Liver (tissue), 9 donors: ENCODE data around the gene MAN2C1. TPM values are rescaled to one million over a fixed set of nuclear protein-coding genes. Genes with fewer than 3 reads are reported as not detected.
"Not testable (repeated sequence)": the region's sequence is repeated elsewhere in the genome, so short reads cannot be mapped to it uniquely, and the experiment has no call there.

Experiments used
- DNase-seq: peaks from one replicate; pipeline ENCODE4 v3.0.0-alpha.2; 2017; ENCODE audit warnings: low spot score
- H3K27ac ChIP-seq, 2 donors: one replicate each; pipeline ENCODE4 v1.7.0; 2013; ENCODE audit warnings: inconsistent platforms in 2 of 2, low read length in 2 of 2, control low read depth in 1 of 2, low read depth in 1 of 2, mild to moderate bottlenecking in 1 of 2
- H3K27me3 ChIP-seq, 4 donors: one replicate each; pipeline versions ENCODE4 v1.6.1 to v1.7.0; 2013; ENCODE audit warnings: low read length in 3 of 4, inconsistent platforms in 1 of 4, mild to moderate bottlenecking in 1 of 4, moderate library complexity in 1 of 4; ENCODE audit not compliant: control insufficient read depth in 4 of 4, insufficient read depth in 4 of 4
- H3K36me3 ChIP-seq, 4 donors: one replicate each; pipeline versions ENCODE4 v1.6.1 to v1.7.0; 2013; ENCODE audit warnings: low read length in 3 of 4, mild to moderate bottlenecking in 3 of 4, low read depth in 1 of 4, moderate library complexity in 1 of 4; ENCODE audit not compliant: control insufficient read depth in 4 of 4, insufficient read depth in 3 of 4
- H3K4me1 ChIP-seq, 4 donors: one replicate each; pipeline versions ENCODE4 v1.6.1 to v1.7.0; 2013; ENCODE audit warnings: low read length in 3 of 4, mild to moderate bottlenecking in 3 of 4, moderate library complexity in 1 of 4; ENCODE audit not compliant: control insufficient read depth in 4 of 4, insufficient read depth in 4 of 4
- H3K4me3 ChIP-seq, 3 donors: one replicate each; pipeline versions ENCODE4 v1.6.1 to v1.7.0; 2013; ENCODE audit warnings: low read length in 3 of 3, control low read depth in 1 of 3, low read depth in 1 of 3, mild to moderate bottlenecking in 1 of 3
- H3K9ac ChIP-seq, 2 donors: one replicate each; pipeline ENCODE4 v1.7.0; 2013; ENCODE audit warnings: low read length in 2 of 2, mild to moderate bottlenecking in 2 of 2, moderate library complexity in 2 of 2, control low read depth in 1 of 2, low read depth in 1 of 2
- H3K9me3 ChIP-seq, 4 donors: one replicate each; pipeline versions ENCODE4 v1.6.1 to v1.7.0; 2013; ENCODE audit warnings: low read length in 3 of 4; ENCODE audit not compliant: control insufficient read depth in 4 of 4
- ATF3 ChIP-seq: IDR thresholded peaks from 2 replicates; pipeline ENCODE4 v1.6.1; 2016; ENCODE audit warnings: antibody characterized with exemption
- CTCF ChIP-seq: fragments of 150-350 bp; IDR thresholded peaks from 2 replicates; pipeline ENCODE4 v1.5.1; 2017; ENCODE audit warnings: improper control_type of control experiment, low read depth, low read length; ENCODE audit not compliant: missing input control
- EGR1 ChIP-seq, 2 donors: IDR thresholded peaks; 2 replicates each; pipeline ENCODE4 v1.6.1; 2016 to 2018; ENCODE audit warnings: antibody characterized with exemption in 2 of 2, low read depth in 2 of 2
- FOXA1 ChIP-seq: IDR thresholded peaks from 2 replicates; pipeline ENCODE4 v1.6.1; 2016; ENCODE audit warnings: antibody characterized with exemption
- FOXA2 ChIP-seq: IDR thresholded peaks from 2 replicates; pipeline ENCODE4 v1.6.1; 2016; ENCODE audit warnings: antibody characterized with exemption
- GABPA ChIP-seq, 2 donors: IDR thresholded peaks in 1 of 2; conservative IDR thresholded peaks in 1 of 2; 2 replicates each; pipeline ENCODE4 v1.6.1; 2016; ENCODE audit warnings: antibody characterized with exemption in 2 of 2, mild to moderate bottlenecking in 1 of 2, moderate library complexity in 1 of 2
- HNF4A ChIP-seq, 2 donors: conservative IDR thresholded peaks; 2 replicates each; pipeline ENCODE4 v1.6.1; 2016; ENCODE audit warnings: antibody characterized with exemption in 2 of 2, mild to moderate bottlenecking in 2 of 2
- HNF4G ChIP-seq: IDR thresholded peaks from 2 replicates; pipeline ENCODE4 v1.6.1; 2016; ENCODE audit warnings: antibody characterized with exemption
- JUND ChIP-seq, 2 donors: IDR thresholded peaks; 2 replicates each; pipeline ENCODE4 v1.6.1; 2016; ENCODE audit warnings: antibody characterized with exemption in 2 of 2
- MAX ChIP-seq: IDR thresholded peaks from 2 replicates; pipeline ENCODE4 v1.6.1; 2016; ENCODE audit warnings: antibody characterized with exemption
- NR2F2 ChIP-seq: IDR thresholded peaks from 2 replicates; pipeline ENCODE4 v1.6.1; 2016; ENCODE audit warnings: antibody characterized with exemption
- RAD21 ChIP-seq, 2 donors: IDR thresholded peaks; 2 replicates each; pipeline ENCODE4 v1.6.1; 2016; ENCODE audit warnings: antibody characterized with exemption in 2 of 2, mild to moderate bottlenecking in 2 of 2
- REST ChIP-seq: IDR thresholded peaks from 2 replicates; pipeline ENCODE4 v1.6.1; 2016; ENCODE audit warnings: antibody characterized with exemption, mild to moderate bottlenecking
- RXRA ChIP-seq, 2 donors: IDR thresholded peaks; 2 replicates each; pipeline ENCODE4 v1.6.1; 2017 to 2018; ENCODE audit warnings: antibody characterized with exemption in 2 of 2, mild to moderate bottlenecking in 1 of 2
- SP1 ChIP-seq: IDR thresholded peaks from 2 replicates; pipeline ENCODE4 v1.6.1; 2018; ENCODE audit warnings: antibody characterized with exemption, mild to moderate bottlenecking
- TAF1 ChIP-seq: conservative IDR thresholded peaks from 2 replicates; pipeline ENCODE4 v1.6.1; 2016; ENCODE audit warnings: antibody characterized with exemption, mild to moderate bottlenecking
- YY1 ChIP-seq: IDR thresholded peaks from 2 replicates; pipeline ENCODE4 v1.6.1; 2016; ENCODE audit warnings: antibody characterized with exemption, mild to moderate bottlenecking
- WGBS: extraction: QIAGEN DNeasy Blood & Tissue Kit; methylation state at CpG from one replicate; pipeline ENCODE4 v1.1.7; 2013; 5-methylcytosine and 5-hydroxymethylcytosine counted together
- polyA plus RNA-seq, 2 donors: library from polyadenylated mRNA; stranded (reverse) in 1 of 2; unstranded in 1 of 2; fragments of 200-250 nt in 1 of 2; fragments of >200 nt in 1 of 2; fragmentation: Nextera tagmentation in 1 of 2; extraction: Ambion mirVana in 1 of 2; gene quantifications; one replicate each; pipeline versions ENCODE4 v1.2.1 to v1.2.3, GENCODE V29; 2013 to 2015
- total RNA-seq, 2 donors: library from RNA; depleted of rRNA; stranded (reverse); fragments of >200 nt; gene quantifications; one replicate each; pipeline ENCODE4 v1.2.3, GENCODE V29; 2014
- TF ChIP-seq, protein P1 (sequence below): IDR thresholded peaks from 2 replicates; pipeline ENCODE4 v1.6.1; 2016; ENCODE audit warnings: antibody characterized with exemption
- donor health status: healthy.
- donor health status: healthy.
- donor health status: healthy.
- donor health status: healthy.
- donor health status: healthy.

Gene MAN2C1
- total and polyA plus RNA-seq, 4 donors, result 44.3 to 143 (median 59.6) TPM

DNA sequence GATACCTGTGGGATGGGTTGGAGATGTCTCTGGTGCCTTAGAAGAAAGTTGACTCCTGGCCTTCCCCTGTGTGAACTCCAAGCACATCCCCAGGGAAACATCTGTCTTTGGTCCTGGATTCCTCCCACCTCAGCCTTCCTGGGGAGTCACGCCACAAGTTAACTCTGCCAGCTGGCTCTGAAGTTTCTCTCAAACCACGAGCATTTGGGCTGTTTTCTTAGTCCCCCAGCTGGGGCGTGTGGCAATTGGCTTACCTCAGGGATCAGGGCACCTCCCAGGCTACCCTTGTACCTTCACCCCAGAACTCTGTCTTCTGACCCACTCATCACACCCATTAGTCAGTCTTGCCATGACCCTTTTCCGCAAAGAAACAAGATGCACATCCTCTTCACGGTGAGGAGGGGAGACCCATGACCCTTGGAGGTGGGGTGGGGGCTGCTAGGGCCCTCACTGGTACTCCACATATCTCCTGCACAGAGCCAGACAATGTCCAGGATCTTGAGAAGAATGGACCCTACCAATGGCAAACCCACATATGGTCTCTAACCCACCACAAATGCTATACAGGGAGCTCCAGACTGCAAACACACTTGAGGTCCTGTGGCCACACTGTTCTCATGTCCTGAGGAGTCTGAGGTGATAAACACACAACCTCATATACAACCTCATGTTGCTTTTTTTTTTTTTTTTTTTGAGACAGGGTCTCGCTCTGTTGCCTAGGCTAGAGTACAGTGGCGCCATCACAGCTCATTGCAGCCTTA, 17.6 kb downstream of the MAN2C1 start (continued):
- TF ChIP-seq, protein P1, sequence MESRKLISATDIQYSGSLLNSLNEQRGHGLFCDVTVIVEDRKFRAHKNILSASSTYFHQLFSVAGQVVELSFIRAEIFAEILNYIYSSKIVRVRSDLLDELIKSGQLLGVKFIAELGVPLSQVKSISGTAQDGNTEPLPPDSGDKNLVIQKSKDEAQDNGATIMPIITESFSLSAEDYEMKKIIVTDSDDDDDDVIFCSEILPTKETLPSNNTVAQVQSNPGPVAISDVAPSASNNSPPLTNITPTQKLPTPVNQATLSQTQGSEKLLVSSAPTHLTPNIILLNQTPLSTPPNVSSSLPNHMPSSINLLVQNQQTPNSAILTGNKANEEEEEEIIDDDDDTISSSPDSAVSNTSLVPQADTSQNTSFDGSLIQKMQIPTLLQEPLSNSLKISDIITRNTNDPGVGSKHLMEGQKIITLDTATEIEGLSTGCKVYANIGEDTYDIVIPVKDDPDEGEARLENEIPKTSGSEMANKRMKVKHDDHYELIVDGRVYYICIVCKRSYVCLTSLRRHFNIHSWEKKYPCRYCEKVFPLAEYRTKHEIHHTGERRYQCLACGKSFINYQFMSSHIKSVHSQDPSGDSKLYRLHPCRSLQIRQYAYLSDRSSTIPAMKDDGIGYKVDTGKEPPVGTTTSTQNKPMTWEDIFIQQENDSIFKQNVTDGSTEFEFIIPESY, result no peak
- no peak for TF ChIP-seq HNF4G
- no peak for TF ChIP-seq SP1

DNA sequence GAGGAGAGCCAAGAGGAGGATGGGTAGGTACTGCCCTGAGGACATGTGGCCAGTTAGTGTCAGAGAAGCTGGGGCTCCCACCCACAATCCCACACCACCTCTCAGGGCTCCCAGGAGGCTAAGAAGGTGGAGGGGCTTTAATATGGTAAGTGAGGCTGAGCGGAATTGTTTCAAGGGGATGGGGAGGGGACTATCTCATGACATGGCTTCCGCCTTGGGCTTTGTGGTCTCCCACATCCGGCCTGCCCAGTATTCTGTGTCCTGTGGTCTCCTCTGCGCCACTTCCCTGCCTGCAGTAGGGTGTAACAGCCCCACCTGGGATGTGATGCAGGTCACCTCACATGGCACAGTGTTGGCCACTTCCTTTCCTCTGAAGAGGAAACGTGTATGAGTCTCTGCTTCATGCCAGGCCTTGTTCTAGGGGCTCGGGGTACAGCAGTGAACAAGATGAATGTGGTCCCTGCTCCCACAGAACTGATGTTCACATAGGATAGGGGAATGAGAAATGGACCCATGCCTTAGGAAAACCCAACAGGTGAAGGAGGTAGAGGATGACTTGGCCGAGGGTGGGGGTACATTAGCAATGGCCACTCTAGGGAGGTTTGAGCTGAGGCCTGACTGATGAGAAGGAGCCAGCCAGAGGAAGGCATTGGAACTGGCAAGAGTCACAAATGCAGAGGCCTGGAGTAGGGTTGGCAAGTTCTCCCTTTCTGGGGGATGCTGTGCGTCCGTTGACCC, 18.4 kb downstream of the MAN2C1 start:
- Histone ChIP-seq H3K4me1 (peaks cover 10 to 39% (median 25%) of the 10 kb centered on the region in 4 donors), H3K27ac (no peak overlapping the region), H3K4me3 (no peak overlapping the region), H3K9me3 (no peaks in the 10 kb centered on the region), H3K36me3 (peaks cover 0 to 4% (median 4%) of the 10 kb centered on the region in 4 donors), H3K27me3 (no peaks in the 10 kb centered on the region), H3K9ac (no peak overlapping the region)
- no peak for TF ChIP-seq FOXA1
- no peak for TF ChIP-seq REST
- TF ChIP-seq NR2F2, result no peak
- no peak for TF ChIP-seq FOXA2
- TF ChIP-seq, protein P1, result no peak
- TF ChIP-seq JUND (IDR thresholded peaks at IDR 0.05), result no peak
- no peak for TF ChIP-seq RAD21 (IDR thresholded peaks at IDR 0.05)
- no peak for TF ChIP-seq SP1
- TF ChIP-seq EGR1 (IDR thresholded peaks at IDR 0.05; ENCODE audit: low read depth in 2 of 2), result no peak
- no peak for TF ChIP-seq GABPA (IDR thresholded peaks at IDR 0.05 in 1 of 2, conservative IDR thresholded peaks at IDR 0.05 in 1 of 2)
- no peak for TF ChIP-seq RXRA (IDR thresholded peaks at IDR 0.05)
- TF ChIP-seq YY1, result no peak
- no peak for TF ChIP-seq MAX
- TF ChIP-seq CTCF, result no peak
- TF ChIP-seq TAF1, result no peak
- no peak for TF ChIP-seq HNF4A (conservative IDR thresholded peaks at IDR 0.05)
- TF ChIP-seq HNF4G, result no peak
- no peak for TF ChIP-seq ATF3
- no peak for DNase-seq
- 85% methylated on average over 9 of the region's 9 CpGs for WGBS

DNA sequence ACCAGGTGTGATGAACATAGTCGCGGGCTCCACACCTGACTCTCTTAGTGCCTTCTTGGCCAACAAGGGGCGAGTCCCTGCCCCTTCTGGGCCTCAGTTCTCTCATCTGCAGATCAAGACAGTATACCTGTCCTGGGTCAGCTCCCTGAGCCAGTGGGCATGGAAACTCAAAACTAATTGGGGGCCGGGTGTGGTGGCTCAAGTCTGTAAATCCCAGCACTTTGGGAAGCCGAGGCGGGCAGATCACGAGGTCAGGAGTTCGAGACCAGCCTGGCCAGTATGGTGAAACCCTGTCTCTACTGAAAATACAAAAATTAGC, 19.1 kb downstream of the MAN2C1 start:
- not testable (repeated sequence) for H3K9ac ChIP-seq, H3K9me3 ChIP-seq, DNase-seq, H3K4me3 ChIP-seq, H3K27ac ChIP-seq, H3K27me3 ChIP-seq, H3K36me3 ChIP-seq
- 96% methylated on average over 8 of the region's 8 CpGs for WGBS
- H3K4me1 ChIP-seq, result peaks cover 10 to 33% (median 22%) of the 10 kb centered on the region in 4 donors
